HFFc6 (cell line): ENCODE results near the gene BIRC7. TPM values are rescaled to one million over a fixed set of nuclear protein-coding genes. Genes with fewer than 3 reads are reported as not detected.

Experiments used
- DNase-seq: peaks from one replicate; pipeline ENCODE4 v3.0.0-alpha.2; 2018
- H3K27ac Mint-ChIP-seq: 2 replicates; pipeline ENCODE4 v1.8.0; 2020; ENCODE audit warnings: mild to moderate bottlenecking, mixed read lengths
- H3K27me3 Mint-ChIP-seq: 2 replicates; pipeline ENCODE4 v1.8.0; 2021; ENCODE audit warnings: mild to moderate bottlenecking, moderate library complexity, mixed read lengths; ENCODE audit not compliant: insufficient read depth
- H3K36me3 Mint-ChIP-seq: 2 replicates; pipeline ENCODE4 v1.8.0; 2021; ENCODE audit warnings: low read depth, mixed read lengths
- H3K4me1 Mint-ChIP-seq: 2 replicates; pipeline ENCODE4 v1.8.0; 2020; ENCODE audit warnings: low read depth, mixed read lengths
- H3K4me3 Mint-ChIP-seq: 2 replicates; pipeline ENCODE4 v1.8.0; 2020; ENCODE audit warnings: mild to moderate bottlenecking, moderate library complexity, mixed read lengths
- H3K9me3 Mint-ChIP-seq: 2 replicates; pipeline ENCODE4 v1.8.0; 2020; ENCODE audit warnings: mild to moderate bottlenecking, mixed read lengths
- total RNA-seq, 6 experiments: library from RNA; stranded (reverse); fragmentation: NEBNext Ultra II Directional; extraction: Animal tissue kit (Norgen Biotek cat#: 25700); gene quantifications; 2 replicates in 1 of 6; 3 replicates in 5 of 6; pipeline ENCODE4 v1.2.3, GENCODE V29; 2021
- TF ChIP-seq, protein P1 (sequence below): fragments of 200-600 bp; sonication (generic); IDR thresholded peaks from 2 replicates; pipeline ENCODE4 v1.5.0; 2021; ENCODE audit warnings: antibody characterized with exemption, mild to moderate bottlenecking

BIRC7 gene
- total RNA-seq, 6 experiments from 2014 or later, result not detected

DNA sequence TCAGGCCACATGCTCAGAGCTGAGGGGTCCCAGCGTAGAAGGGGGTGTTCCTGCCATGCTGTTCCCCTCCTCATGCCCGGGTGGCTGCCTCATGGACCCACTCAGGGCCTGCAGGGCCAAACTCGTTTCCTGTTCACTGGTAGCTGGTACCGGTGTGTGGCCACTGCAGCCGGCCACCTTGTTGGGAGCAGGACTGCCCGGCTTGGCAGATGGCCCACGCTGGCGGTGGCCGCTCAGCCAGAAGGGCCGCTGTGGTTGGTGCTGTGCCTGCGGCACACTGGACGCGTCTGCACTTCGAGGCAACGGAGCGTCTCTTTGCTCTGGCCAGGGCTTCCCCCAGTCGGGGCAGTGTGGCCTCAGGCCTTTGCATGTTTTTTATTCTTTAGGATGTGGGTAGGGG is 47.2 kb downstream of the BIRC7 start:
- no peak overlapping the region for H3K4me3 Mint-ChIP-seq
- TF ChIP-seq, protein P1, sequence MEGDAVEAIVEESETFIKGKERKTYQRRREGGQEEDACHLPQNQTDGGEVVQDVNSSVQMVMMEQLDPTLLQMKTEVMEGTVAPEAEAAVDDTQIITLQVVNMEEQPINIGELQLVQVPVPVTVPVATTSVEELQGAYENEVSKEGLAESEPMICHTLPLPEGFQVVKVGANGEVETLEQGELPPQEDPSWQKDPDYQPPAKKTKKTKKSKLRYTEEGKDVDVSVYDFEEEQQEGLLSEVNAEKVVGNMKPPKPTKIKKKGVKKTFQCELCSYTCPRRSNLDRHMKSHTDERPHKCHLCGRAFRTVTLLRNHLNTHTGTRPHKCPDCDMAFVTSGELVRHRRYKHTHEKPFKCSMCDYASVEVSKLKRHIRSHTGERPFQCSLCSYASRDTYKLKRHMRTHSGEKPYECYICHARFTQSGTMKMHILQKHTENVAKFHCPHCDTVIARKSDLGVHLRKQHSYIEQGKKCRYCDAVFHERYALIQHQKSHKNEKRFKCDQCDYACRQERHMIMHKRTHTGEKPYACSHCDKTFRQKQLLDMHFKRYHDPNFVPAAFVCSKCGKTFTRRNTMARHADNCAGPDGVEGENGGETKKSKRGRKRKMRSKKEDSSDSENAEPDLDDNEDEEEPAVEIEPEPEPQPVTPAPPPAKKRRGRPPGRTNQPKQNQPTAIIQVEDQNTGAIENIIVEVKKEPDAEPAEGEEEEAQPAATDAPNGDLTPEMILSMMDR, result no peak
- H3K27ac Mint-ChIP-seq, result no peak overlapping the region
- DNase-seq, result no peak
- H3K4me1 Mint-ChIP-seq, result no peaks in the 10 kb centered on the region
- H3K9me3 Mint-ChIP-seq, result no peaks in the 10 kb centered on the region
- no peaks in the 10 kb centered on the region; the same call in 1 of the 2 replicates for H3K27me3 Mint-ChIP-seq
- H3K36me3 Mint-ChIP-seq, result no peaks in the 10 kb centered on the region; the same call in 1 of the 2 replicates

DNA sequence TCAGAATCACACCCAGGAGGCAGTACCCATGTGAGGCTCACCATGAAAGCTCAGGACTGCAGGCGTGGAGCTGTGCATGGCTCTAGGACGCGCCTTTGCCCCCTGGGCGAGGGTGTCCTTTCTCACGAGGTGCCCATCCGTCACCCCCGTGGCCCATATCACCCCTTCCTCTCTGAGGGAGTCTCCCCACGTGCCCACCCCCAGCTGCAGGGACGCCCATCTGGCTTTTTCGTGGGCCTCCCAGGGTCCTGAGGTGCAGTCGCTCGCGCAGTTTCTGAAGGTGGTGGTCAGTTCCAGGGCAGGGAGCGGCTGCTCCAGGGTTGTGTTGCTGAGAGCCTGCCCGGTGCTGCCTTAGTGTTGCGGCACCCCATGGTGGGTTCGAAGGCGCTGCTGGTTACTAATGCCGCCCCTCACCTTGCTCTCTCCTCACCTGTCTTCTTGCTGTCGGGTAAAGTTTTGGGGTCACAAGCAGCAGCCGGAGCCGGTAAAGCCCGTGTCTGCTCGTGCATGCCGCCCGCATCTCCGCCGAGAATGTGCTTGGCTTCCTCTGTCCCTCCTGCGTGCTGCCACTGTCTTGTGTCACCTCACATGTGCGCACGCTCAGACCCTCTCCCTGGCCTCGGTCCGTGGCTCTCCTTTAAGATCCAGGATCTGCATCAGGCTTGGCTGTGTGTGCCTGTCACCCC is 47.8 kb downstream of the BIRC7 start:
- Mint-ChIP-seq H3K36me3 (no peaks in the 10 kb centered on the region; the same call in 1 of the 2 replicates), H3K27ac (no peak overlapping the region), H3K4me1 (no peaks in the 10 kb centered on the region), H3K4me3 (no peak overlapping the region), H3K27me3 (no peaks in the 10 kb centered on the region; the same call in 1 of the 2 replicates), H3K9me3 (no peaks in the 10 kb centered on the region)
- TF ChIP-seq, protein P1, result no peak
- DNase-seq, result no peak

DNA sequence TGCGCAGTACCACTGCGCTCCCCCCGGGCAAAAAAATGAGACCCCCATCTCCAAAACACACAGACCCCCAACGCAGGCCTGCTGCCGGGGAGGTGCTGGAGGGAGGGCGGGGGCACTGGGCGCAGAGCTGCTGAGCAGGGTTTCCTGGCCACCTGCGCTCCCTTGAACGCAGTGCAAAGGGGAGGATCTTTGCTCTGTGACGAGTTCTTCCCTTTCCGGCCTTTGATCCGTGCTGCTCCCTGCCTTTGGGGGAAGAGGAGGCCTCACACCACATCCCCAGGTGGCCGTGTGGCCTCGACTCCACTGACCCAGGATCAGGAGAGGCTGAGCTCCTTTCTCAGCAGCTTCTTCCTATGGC is 48.4 kb downstream of the BIRC7 start:
- H3K4me1 Mint-ChIP-seq, result no peaks in the 10 kb centered on the region
- no peaks in the 10 kb centered on the region; the same call in 1 of the 2 replicates for H3K36me3 Mint-ChIP-seq
- TF ChIP-seq, protein P1, result no peak
- H3K27me3 Mint-ChIP-seq, result peaks cover 2% of the 10 kb centered on the region
- no peaks in the 10 kb centered on the region for H3K9me3 Mint-ChIP-seq
- H3K27ac Mint-ChIP-seq, result no peak overlapping the region
- H3K4me3 Mint-ChIP-seq, result no peak overlapping the region
- no peak for DNase-seq

DNA sequence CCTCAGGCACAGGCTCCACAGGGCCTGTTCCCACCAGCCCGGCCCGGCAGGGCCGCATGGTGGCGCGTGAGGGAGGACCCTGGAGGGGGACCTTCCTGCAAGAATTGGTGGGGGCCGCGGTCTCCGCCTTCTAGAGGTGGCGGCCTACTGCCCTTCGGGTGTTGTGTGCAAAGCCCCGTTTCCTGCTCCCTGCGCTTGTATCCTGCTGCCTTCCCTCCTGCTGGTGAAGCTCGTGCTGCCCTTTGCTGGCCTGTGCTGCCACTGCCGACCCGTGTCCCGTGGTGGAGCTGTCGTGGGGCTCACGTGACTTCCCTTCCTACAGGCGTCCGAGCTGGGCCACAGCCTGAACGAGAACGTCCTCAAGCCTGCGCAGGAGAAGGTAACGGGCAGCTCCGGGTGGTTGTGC is 48.8 kb downstream of the BIRC7 start:
- Mint-ChIP-seq H3K27me3 (peaks cover 2% of the 10 kb centered on the region), H3K36me3 (no peaks in the 10 kb centered on the region; the same call in 1 of the 2 replicates), H3K4me1 (no peaks in the 10 kb centered on the region), H3K27ac (no peak overlapping the region), H3K4me3 (no peak overlapping the region; the same call in 1 of the 2 replicates), H3K9me3 (no peaks in the 10 kb centered on the region)
- TF ChIP-seq, protein P1, result no peak
- DNase-seq, result no peak

DNA sequence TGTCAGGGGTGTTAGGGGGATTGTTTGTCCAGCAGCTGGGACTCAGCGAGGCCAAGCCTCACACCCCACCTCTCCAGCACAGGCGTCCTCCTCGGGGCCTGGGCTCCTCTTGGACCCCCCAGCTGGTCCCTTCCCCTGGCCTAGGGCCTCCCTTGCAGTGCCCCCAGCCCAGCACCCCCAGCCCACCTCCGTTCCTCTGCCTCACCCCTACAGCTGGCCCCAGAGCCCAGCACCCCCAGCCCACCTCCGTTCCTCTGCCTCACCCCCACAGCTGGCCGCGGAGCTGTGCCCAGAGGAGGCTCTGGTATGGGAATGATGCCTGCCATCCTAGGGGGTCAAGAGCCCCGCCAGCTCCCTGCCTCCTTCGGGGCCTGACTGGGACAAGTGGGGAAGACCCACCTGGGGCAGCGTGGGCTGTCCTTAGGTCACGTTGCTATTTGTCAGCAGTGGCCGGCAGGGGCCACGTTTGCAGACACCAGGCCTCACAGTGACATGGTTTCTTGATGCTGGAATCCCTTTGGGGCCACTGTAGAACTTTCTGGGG is 49.3 kb downstream of the BIRC7 start:
- no peaks in the 10 kb centered on the region; the same call in 1 of the 2 replicates for H3K36me3 Mint-ChIP-seq
- no peak for DNase-seq
- H3K4me3 Mint-ChIP-seq, result no peak overlapping the region
- TF ChIP-seq, protein P1, result no peak
- no peaks in the 10 kb centered on the region for H3K9me3 Mint-ChIP-seq
- no peak overlapping the region for H3K27ac Mint-ChIP-seq
- H3K4me1 Mint-ChIP-seq, result no peaks in the 10 kb centered on the region
- peaks cover 2% of the 10 kb centered on the region for H3K27me3 Mint-ChIP-seq
